Activated T-cell treated with anti-CD3 and anti-CD28 coated beads, Interleukin-2, amount 50 U/mL, for 72 hours (primary cell): Measurements from ENCODE around the gene CEACAM16. TPM values are rescaled to one million over a fixed set of nuclear protein-coding genes. Genes with fewer than 3 reads are reported as not detected.
"Not testable (repeated sequence)": the region's sequence is repeated elsewhere in the genome, so short reads cannot be mapped to it uniquely, and the experiment has no call there.

Experiments used
- ATAC-seq, 2 donors: fragments of 150-1000 bp; cut with Tn5 transposase; replicated peaks in 1 of 2; 2 replicates each; pipeline ENCODE4 v1.10.0; 2021; ENCODE audit warnings: moderate library complexity in 2 of 2, mild to moderate bottlenecking in 1 of 2
- DNase-seq, 2 donors: peaks; one replicate each; pipeline ENCODE4 v3.0.0; 2021 to 2022; ENCODE audit warnings: mixed read lengths in 1 of 2
- H3K27ac Mint-ChIP-seq: one replicate; pipeline ENCODE4 v1.8.0; 2022; ENCODE audit warnings: mild to moderate bottlenecking, moderate library complexity, mixed read lengths
- H3K27me3 Mint-ChIP-seq: one replicate; pipeline ENCODE4 v1.8.0; 2022; ENCODE audit warnings: low read depth, mixed read lengths
- H3K36me3 Mint-ChIP-seq, 2 donors: one replicate each; pipeline ENCODE4 v1.8.0; 2022; ENCODE audit warnings: mixed read lengths in 2 of 2, mild to moderate bottlenecking in 1 of 2; ENCODE audit not compliant: insufficient read depth in 2 of 2
- H3K4me1 Mint-ChIP-seq: one replicate; pipeline ENCODE4 v1.8.0; 2022; ENCODE audit warnings: low read depth, mixed read lengths
- H3K4me3 Mint-ChIP-seq, 2 donors: one replicate each; pipeline ENCODE4 v1.8.0; 2022; ENCODE audit warnings: mild to moderate bottlenecking in 2 of 2, mixed read lengths in 2 of 2, moderate library complexity in 2 of 2
- H3K9me3 Mint-ChIP-seq, 2 donors: one replicate each; pipeline ENCODE4 v1.8.0; 2022; ENCODE audit warnings: mixed read lengths in 2 of 2
- total RNA-seq, 2 donors: library from RNA; stranded (reverse); gene quantifications; one replicate each; pipeline ENCODE4 v1.2.3, GENCODE V29; 2022

CEACAM16 gene
- total RNA-seq, 2 donors from 2014 or later, result not detected

GRCh38 chr19:44684396-44684795 lies 14.6 kb upstream of the CEACAM16 start:
- not testable (repeated sequence) for DNase-seq, H3K36me3 Mint-ChIP-seq

GRCh38 chr19:44684892-44685863 lies 13.8 kb upstream of the CEACAM16 start:
- no peaks in the 10 kb centered on the region for H3K9me3 Mint-ChIP-seq
- peaks cover 21% of the 10 kb centered on the region for H3K27me3 Mint-ChIP-seq
- no peaks in the 10 kb centered on the region for H3K36me3 Mint-ChIP-seq
- no peak overlapping the region for H3K27ac Mint-ChIP-seq
- no peak for ATAC-seq
- H3K4me1 Mint-ChIP-seq, result peaks cover 37% of the 10 kb centered on the region
- DNase-seq, result peak in 1 of 2 donors; percentile 10
- H3K4me3 Mint-ChIP-seq, result peak overlapping the region in 1 of 2 donors; percentile 48

More at GRCh38 chr19:44684396-44684795, 14.6 kb upstream of the CEACAM16 start:
- H3K4me3 Mint-ChIP-seq, ATAC-seq, H3K27ac Mint-ChIP-seq, H3K9me3 Mint-ChIP-seq: not testable (repeated sequence)
- H3K27me3 Mint-ChIP-seq, result peaks cover 21% of the 10 kb centered on the region
- peaks cover 30% of the 10 kb centered on the region for H3K4me1 Mint-ChIP-seq

- Mint-ChIP-seq H3K4me3 (no peak overlapping the region), H3K27me3 (peaks cover 21% of the 10 kb centered on the region), H3K27ac (no peak overlapping the region), H3K9me3 (no peaks in the 10 kb centered on the region), H3K4me1 (peaks cover 37% of the 10 kb centered on the region), H3K36me3 (no peaks in the 10 kb centered on the region)
- DNase-seq, result no peak
- ATAC-seq, result no peak
These were observed 13.1 kb upstream of the CEACAM16 start for GRCh38 chr19:44685877-44686276.

GRCh38 chr19:44686896-44687295 lies 12.1 kb upstream of the CEACAM16 start:
- H3K4me1 Mint-ChIP-seq, result peaks cover 43% of the 10 kb centered on the region
- peaks cover 21% of the 10 kb centered on the region for H3K27me3 Mint-ChIP-seq
- H3K36me3 Mint-ChIP-seq, result no peaks in the 10 kb centered on the region
- ATAC-seq (no peak), DNase-seq (no peak)
- no peak overlapping the region for H3K4me3 Mint-ChIP-seq
- no peak overlapping the region for H3K27ac Mint-ChIP-seq
- no peaks in the 10 kb centered on the region for H3K9me3 Mint-ChIP-seq

- ATAC-seq (no peak), DNase-seq (no peak)
- Mint-ChIP-seq H3K4me3 (no peak overlapping the region), H3K36me3 (no peaks in the 10 kb centered on the region), H3K9me3 (no peaks in the 10 kb centered on the region), H3K27me3 (peaks cover 21% of the 10 kb centered on the region), H3K27ac (no peak overlapping the region), H3K4me1 (peaks cover 53% of the 10 kb centered on the region)
These were observed 11.1 kb upstream of the CEACAM16 start for GRCh38 chr19:44687888-44688287.

- ATAC-seq, result peak; percentile 28 to 29
- Mint-ChIP-seq H3K4me3 (no peak overlapping the region), H3K27ac (no peak overlapping the region), H3K4me1 (peaks cover 60% of the 10 kb centered on the region), H3K36me3 (no peaks in the 10 kb centered on the region), H3K27me3 (peaks cover 16% of the 10 kb centered on the region), H3K9me3 (no peaks in the 10 kb centered on the region)
- DNase-seq, result peak; percentile 78 to 82
These were observed 9.4 kb upstream of the CEACAM16 start for GRCh38 chr19:44689290-44690130.

GRCh38 chr19:44690131-44690440 lies 8.9 kb upstream of the CEACAM16 start:
- H3K27me3 Mint-ChIP-seq, result peaks cover 14% of the 10 kb centered on the region
- H3K4me1 Mint-ChIP-seq, result peaks cover 54% of the 10 kb centered on the region
- DNase-seq (no peak), ATAC-seq (no peak)
- no peak overlapping the region for H3K4me3 Mint-ChIP-seq
- H3K36me3 Mint-ChIP-seq, result no peaks in the 10 kb centered on the region
- H3K9me3 Mint-ChIP-seq, result no peaks in the 10 kb centered on the region
- no peak overlapping the region for H3K27ac Mint-ChIP-seq

- Mint-ChIP-seq H3K4me3 (peak overlapping the region; percentile 60 to 75), H3K9me3 (no peaks in the 10 kb centered on the region)
These were observed 6.6 kb upstream of the CEACAM16 start for GRCh38 chr19:44692379-44692721.

GRCh38 chr19:44694184-44694579 lies 4.8 kb upstream of the CEACAM16 start:
- H3K27ac Mint-ChIP-seq, result no peak overlapping the region
- ATAC-seq (no peak), DNase-seq (peak; percentile 34 to 46)
- peaks cover 14% of the 10 kb centered on the region for H3K27me3 Mint-ChIP-seq
- H3K36me3 Mint-ChIP-seq, result no peaks in the 10 kb centered on the region
- H3K4me1 Mint-ChIP-seq, result peaks cover 47% of the 10 kb centered on the region
- H3K4me3 Mint-ChIP-seq, result no peak overlapping the region
- no peaks in the 10 kb centered on the region for H3K9me3 Mint-ChIP-seq

More at GRCh38 chr19:44692379-44692721, 6.6 kb upstream of the CEACAM16 start:
- peak overlapping the region; percentile 41 for H3K27ac Mint-ChIP-seq
- no peak for DNase-seq
- no peak for ATAC-seq
- no peaks in the 10 kb centered on the region for H3K36me3 Mint-ChIP-seq
- H3K4me1 Mint-ChIP-seq, result peaks cover 49% of the 10 kb centered on the region
- H3K27me3 Mint-ChIP-seq, result peaks cover 15% of the 10 kb centered on the region

- H3K36me3 Mint-ChIP-seq, result no peaks in the 10 kb centered on the region
- H3K4me1 Mint-ChIP-seq, result peaks cover 29% of the 10 kb centered on the region
- DNase-seq (no peak), ATAC-seq (no peak)
- no peak overlapping the region for H3K4me3 Mint-ChIP-seq
- peaks cover 14% of the 10 kb centered on the region for H3K27me3 Mint-ChIP-seq
- H3K9me3 Mint-ChIP-seq, result no peaks in the 10 kb centered on the region
- H3K27ac Mint-ChIP-seq, result no peak overlapping the region
These were observed 1.8 kb upstream of the CEACAM16 start for GRCh38 chr19:44696939-44697669.

- H3K27me3 Mint-ChIP-seq, result peaks cover 14% of the 10 kb centered on the region
- H3K4me3 Mint-ChIP-seq, result no peak overlapping the region
- no peaks in the 10 kb centered on the region for H3K36me3 Mint-ChIP-seq
- no peak overlapping the region for H3K27ac Mint-ChIP-seq
- ATAC-seq (no peak), DNase-seq (no peak)
- H3K9me3 Mint-ChIP-seq, result no peaks in the 10 kb centered on the region
- H3K4me1 Mint-ChIP-seq, result peaks cover 24% of the 10 kb centered on the region
These were observed 1.3 kb upstream of the CEACAM16 start for GRCh38 chr19:44697670-44698034.

- no peak for DNase-seq
- H3K9me3 Mint-ChIP-seq, result no peaks in the 10 kb centered on the region
- H3K4me3 Mint-ChIP-seq, result no peak overlapping the region
- H3K36me3 Mint-ChIP-seq, result no peaks in the 10 kb centered on the region
- no peak overlapping the region for H3K27ac Mint-ChIP-seq
- H3K27me3 Mint-ChIP-seq, result peaks cover 14% of the 10 kb centered on the region
- no peak for ATAC-seq
- peaks cover 10% of the 10 kb centered on the region for H3K4me1 Mint-ChIP-seq
These were observed 1.6 kb downstream of the CEACAM16 start for GRCh38 chr19:44700547-44700946.

GRCh38 chr19:44701228-44701627 lies 2.3 kb downstream of the CEACAM16 start:
- Mint-ChIP-seq H3K9me3 (no peaks in the 10 kb centered on the region), H3K27me3 (peaks cover 14% of the 10 kb centered on the region), H3K4me3 (no peak overlapping the region), H3K4me1 (peaks cover 10% of the 10 kb centered on the region), H3K36me3 (no peaks in the 10 kb centered on the region), H3K27ac (no peak overlapping the region)
- ATAC-seq (no peak), DNase-seq (no peak)
